ENCODE data around the gene CSNK2B.

DNA sequence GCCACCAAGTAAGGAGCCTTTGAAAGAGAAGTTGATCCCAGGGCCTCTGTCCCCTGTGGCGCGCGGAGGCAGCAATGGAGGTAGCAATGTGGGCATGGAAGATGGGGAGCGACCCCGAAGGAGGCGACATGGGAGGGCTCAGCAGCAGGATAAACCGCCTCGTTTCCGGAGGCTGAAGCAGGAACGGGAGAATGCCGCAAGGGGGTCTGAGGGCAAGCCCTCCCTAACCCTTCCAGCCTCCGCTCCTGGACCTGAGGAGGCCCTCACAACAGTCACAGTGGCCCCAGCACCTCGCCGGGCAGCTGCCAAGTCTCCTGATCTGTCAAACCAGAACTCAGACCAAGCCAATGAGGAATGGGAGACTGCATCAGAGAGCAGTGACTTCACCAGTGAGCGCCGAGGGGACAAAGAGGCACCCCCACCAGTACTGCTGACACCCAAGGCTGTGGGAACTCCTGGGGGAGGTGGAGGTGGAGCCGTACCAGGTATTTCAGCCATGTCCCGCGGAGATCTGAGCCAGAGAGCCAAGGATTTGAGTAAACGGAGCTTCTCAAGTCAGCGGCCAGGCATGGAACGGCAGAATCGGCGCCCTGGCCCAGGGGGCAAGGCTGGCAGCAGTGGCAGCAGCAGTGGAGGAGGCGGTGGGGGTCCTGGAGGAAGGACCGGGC lies 33.5 kb upstream of the CSNK2B start:
- TF ChIP-seq, protein P1, sequence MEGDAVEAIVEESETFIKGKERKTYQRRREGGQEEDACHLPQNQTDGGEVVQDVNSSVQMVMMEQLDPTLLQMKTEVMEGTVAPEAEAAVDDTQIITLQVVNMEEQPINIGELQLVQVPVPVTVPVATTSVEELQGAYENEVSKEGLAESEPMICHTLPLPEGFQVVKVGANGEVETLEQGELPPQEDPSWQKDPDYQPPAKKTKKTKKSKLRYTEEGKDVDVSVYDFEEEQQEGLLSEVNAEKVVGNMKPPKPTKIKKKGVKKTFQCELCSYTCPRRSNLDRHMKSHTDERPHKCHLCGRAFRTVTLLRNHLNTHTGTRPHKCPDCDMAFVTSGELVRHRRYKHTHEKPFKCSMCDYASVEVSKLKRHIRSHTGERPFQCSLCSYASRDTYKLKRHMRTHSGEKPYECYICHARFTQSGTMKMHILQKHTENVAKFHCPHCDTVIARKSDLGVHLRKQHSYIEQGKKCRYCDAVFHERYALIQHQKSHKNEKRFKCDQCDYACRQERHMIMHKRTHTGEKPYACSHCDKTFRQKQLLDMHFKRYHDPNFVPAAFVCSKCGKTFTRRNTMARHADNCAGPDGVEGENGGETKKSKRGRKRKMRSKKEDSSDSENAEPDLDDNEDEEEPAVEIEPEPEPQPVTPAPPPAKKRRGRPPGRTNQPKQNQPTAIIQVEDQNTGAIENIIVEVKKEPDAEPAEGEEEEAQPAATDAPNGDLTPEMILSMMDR (IDR thresholded peaks at IDR 0.05; ENCODE audit: low read length) = no peak
- no peak for TF ChIP-seq EZH2 (optimal IDR thresholded peaks at IDR 0.05; ENCODE audit: low read depth, low read length)
